Measurements from ENCODE around the gene SNAPC5. TPM values are rescaled to one million over a fixed set of nuclear protein-coding genes. Genes with fewer than 3 reads are reported as not detected.

SNAPC5 gene
- total RNA-seq, 1 donor: 14.5 TPM

DNA sequence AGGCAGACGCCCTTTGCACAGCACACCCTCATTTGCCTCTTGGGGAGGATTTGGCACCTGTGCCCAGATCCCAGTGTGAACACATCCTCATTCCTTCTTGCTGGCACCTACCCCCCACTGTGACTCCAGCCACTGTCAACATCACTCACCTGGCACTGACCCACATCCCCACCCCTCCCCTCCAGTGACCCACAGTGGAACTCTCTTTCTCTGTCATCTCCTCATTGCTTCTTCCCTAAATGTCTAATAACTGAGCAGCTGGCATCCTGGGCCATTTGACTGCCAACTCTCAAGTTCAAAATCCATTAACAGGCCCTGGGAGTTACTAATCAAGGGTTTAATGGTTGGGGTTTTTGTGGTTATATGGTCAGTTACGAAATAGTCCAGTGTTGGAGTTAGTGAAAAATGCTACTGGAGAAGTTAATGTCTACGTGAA, 14.4 kb downstream of the SNAPC5 start:
- H2AFZ ChIP-seq (ENCODE audit: low read length): no peak overlapping the region
- H4K20me1 ChIP-seq (ENCODE audit: insufficient read depth, low read length): peaks cover 36% of the 10 kb centered on the region
- TF ChIP-seq CTCF (IDR thresholded peaks at IDR 0.05; ENCODE audit: extremely low read depth, low read depth, low read length): no peak
- no peaks in the 10 kb centered on the region for H3K27me3 ChIP-seq (ENCODE audit: insufficient read depth, low read length)
- H3K4me2 ChIP-seq (ENCODE audit: insufficient read depth, low read length): no peak overlapping the region
- H3K27ac ChIP-seq (ENCODE audit: low read depth, low read length): no peak overlapping the region
- no peak for DNase-seq (ENCODE audit: insufficient read length, low spot score, missing footprints)
- H3K9me3 ChIP-seq (ENCODE audit: low read depth, low read length): no peaks in the 10 kb centered on the region
- peaks cover 6% of the 10 kb centered on the region for H3K4me1 ChIP-seq (ENCODE audit: insufficient read depth, low read length)
- H3K36me3 ChIP-seq (ENCODE audit: insufficient read depth, low read length): peaks cover 43% of the 10 kb centered on the region
- H3K4me3 ChIP-seq (ENCODE audit: insufficient read depth, low read length): no peak overlapping the region
- H3K79me2 ChIP-seq (ENCODE audit: insufficient read depth, low read length): peaks cover 3% of the 10 kb centered on the region

DNA sequence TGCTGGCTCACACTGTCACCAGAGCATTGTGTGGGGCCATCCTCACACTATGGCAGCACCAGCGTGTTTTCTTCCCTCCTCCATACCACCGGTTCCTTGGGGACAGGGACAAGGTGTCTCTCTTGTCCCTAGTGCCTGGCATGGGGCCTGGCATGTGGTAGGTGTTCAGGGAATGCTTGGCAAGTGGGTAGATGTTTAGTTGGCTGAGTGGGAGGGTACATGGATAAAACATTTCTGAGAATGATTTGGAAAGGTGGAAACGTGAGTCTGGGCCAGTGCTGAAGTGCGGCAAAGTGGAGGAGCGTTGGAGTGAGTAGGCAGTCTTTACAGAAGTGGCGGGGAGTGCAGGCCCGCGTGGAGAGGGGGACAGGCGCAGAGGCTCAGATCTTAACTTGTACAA, 15.0 kb downstream of the SNAPC5 start:
- DNase-seq (ENCODE audit: insufficient read length, low spot score, missing footprints): no peak
- TF ChIP-seq CTCF (IDR thresholded peaks at IDR 0.05; ENCODE audit: extremely low read depth, low read depth, low read length): no peak
- peaks cover 5% of the 10 kb centered on the region for H3K79me2 ChIP-seq (ENCODE audit: insufficient read depth, low read length)
- H3K36me3 ChIP-seq (ENCODE audit: insufficient read depth, low read length): peaks cover 37% of the 10 kb centered on the region
- H3K4me2 ChIP-seq (ENCODE audit: insufficient read depth, low read length): no peak overlapping the region
- H3K27me3 ChIP-seq (ENCODE audit: insufficient read depth, low read length): no peaks in the 10 kb centered on the region
- H3K9me3 ChIP-seq (ENCODE audit: low read depth, low read length): no peaks in the 10 kb centered on the region
- H3K4me3 ChIP-seq (ENCODE audit: insufficient read depth, low read length): no peak overlapping the region
- no peak overlapping the region for H3K27ac ChIP-seq (ENCODE audit: low read depth, low read length)
- no peak overlapping the region for H2AFZ ChIP-seq (ENCODE audit: low read length)
- peaks cover 38% of the 10 kb centered on the region for H4K20me1 ChIP-seq (ENCODE audit: insufficient read depth, low read length)
- H3K4me1 ChIP-seq (ENCODE audit: insufficient read depth, low read length): peaks cover 6% of the 10 kb centered on the region

DNA sequence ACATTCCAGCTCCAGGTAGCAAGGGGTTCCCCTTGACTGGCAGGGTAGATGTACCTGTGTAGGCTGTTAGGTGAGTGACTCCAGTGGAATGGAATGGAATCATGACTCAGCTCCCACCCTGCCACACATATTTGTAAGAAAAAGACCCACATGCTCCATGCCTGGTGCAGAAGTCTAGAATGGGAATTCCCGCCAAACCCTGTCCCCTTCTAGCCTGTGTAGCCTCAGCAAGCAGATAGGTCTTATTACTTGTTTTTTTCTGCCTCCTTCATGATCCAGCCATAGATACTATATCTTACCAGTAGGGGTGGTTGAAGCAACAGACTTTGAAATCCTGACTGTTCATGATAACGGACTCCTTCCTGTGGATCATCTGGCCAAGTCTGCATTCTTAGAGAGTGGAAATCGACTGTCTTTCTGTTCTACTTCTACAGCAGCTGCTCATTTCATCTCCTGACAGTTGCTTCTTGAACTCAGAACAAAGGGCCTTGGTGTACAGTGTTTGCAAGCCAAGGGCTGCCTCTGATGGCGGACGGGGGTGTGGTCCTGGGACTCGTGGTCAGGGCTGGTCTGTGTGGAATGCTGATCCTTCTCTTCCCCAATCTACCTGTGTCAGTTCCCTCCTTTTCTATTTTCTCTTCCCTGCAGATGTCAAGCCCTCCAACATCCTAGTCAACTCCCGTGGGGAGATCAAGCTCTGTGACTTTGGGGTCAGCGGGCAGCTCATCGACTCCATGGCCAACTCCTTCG, 16.3 kb downstream of the SNAPC5 start:
- peaks cover 29% of the 10 kb centered on the region for H3K36me3 ChIP-seq (ENCODE audit: insufficient read depth, low read length)
- no peak for TF ChIP-seq CTCF (IDR thresholded peaks at IDR 0.05; ENCODE audit: extremely low read depth, low read depth, low read length)
- H3K9me3 ChIP-seq (ENCODE audit: low read depth, low read length): no peaks in the 10 kb centered on the region
- H3K4me2 ChIP-seq (ENCODE audit: insufficient read depth, low read length): no peak overlapping the region
- H3K79me2 ChIP-seq (ENCODE audit: insufficient read depth, low read length): peaks cover 6% of the 10 kb centered on the region
- peaks cover 39% of the 10 kb centered on the region for H4K20me1 ChIP-seq (ENCODE audit: insufficient read depth, low read length)
- no peak overlapping the region for H3K27ac ChIP-seq (ENCODE audit: low read depth, low read length)
- H2AFZ ChIP-seq (ENCODE audit: low read length): no peak overlapping the region
- no peaks in the 10 kb centered on the region for H3K27me3 ChIP-seq (ENCODE audit: insufficient read depth, low read length)
- peaks cover 6% of the 10 kb centered on the region for H3K4me1 ChIP-seq (ENCODE audit: insufficient read depth, low read length)
- DNase-seq (ENCODE audit: insufficient read length, low spot score, missing footprints): no peak
- no peak overlapping the region for H3K4me3 ChIP-seq (ENCODE audit: insufficient read depth, low read length)

DNA sequence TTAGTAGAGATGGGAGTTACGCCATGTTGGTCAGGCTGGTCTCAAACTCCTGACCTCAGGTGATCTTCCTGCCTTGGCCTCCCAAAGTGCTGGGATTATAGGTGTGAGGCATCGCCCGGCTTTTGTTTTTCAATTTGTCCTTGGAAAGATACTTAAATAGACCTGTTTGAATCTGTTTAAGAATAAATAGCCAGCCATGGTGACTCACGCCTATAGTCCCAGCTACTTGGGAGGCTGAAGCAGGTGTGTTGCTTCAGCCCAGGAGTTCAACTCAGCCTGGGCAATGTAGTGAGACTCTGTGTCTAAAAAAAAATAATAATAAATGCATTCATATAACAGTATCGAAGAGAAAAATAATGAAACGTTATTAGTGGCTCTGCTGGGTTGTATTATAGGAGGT, 17.3 kb downstream of the SNAPC5 start:
- no peak overlapping the region for H3K4me2 ChIP-seq (ENCODE audit: insufficient read depth, low read length)
- no peaks in the 10 kb centered on the region for H3K9me3 ChIP-seq (ENCODE audit: low read depth, low read length)
- no peaks in the 10 kb centered on the region for H3K27me3 ChIP-seq (ENCODE audit: insufficient read depth, low read length)
- H3K4me3 ChIP-seq (ENCODE audit: insufficient read depth, low read length): no peak overlapping the region
- peaks cover 25% of the 10 kb centered on the region for H3K36me3 ChIP-seq (ENCODE audit: insufficient read depth, low read length)
- no peak overlapping the region for H2AFZ ChIP-seq (ENCODE audit: low read length)
- no peak for DNase-seq (ENCODE audit: insufficient read length, low spot score, missing footprints)
- peaks cover 6% of the 10 kb centered on the region for H3K4me1 ChIP-seq (ENCODE audit: insufficient read depth, low read length)
- H3K79me2 ChIP-seq (ENCODE audit: insufficient read depth, low read length): peaks cover 6% of the 10 kb centered on the region
- TF ChIP-seq CTCF (IDR thresholded peaks at IDR 0.05; ENCODE audit: extremely low read depth, low read depth, low read length): no peak
- H3K27ac ChIP-seq (ENCODE audit: low read depth, low read length): no peak overlapping the region
- peaks cover 39% of the 10 kb centered on the region for H4K20me1 ChIP-seq (ENCODE audit: insufficient read depth, low read length)

All from osteoblast (primary cell).